Adipocyte (in vitro differentiated cells): Measurements from ENCODE around the gene AGO4.
A peak's percentile ranks its signal among the peaks of the same experiment; 100 is the strongest.

ENCODE experiments used
- DNase-seq: peaks from one replicate; pipeline ENCODE4 v3.0.0-alpha.2; 2015; ENCODE audit warnings: low read depth
- H3K27me3 ChIP-seq: replicated peaks from 2 replicates; pipeline ENCODE4 v1.7.0; 2013; ENCODE audit warnings: mild to moderate bottlenecking, low read length, moderate library complexity; ENCODE audit not compliant: control insufficient read depth, insufficient read depth
- H3K36me3 ChIP-seq: 2 replicates; pipeline ENCODE4 v1.7.0; 2013; ENCODE audit warnings: low read length, mild to moderate bottlenecking, moderate library complexity; ENCODE audit not compliant: control insufficient read depth, insufficient read depth, severe bottlenecking
- H3K4me1 ChIP-seq: 2 replicates; pipeline ENCODE4 v1.7.0; 2013; ENCODE audit warnings: mild to moderate bottlenecking, low read length, moderate library complexity; ENCODE audit not compliant: control insufficient read depth, insufficient read depth
- H3K4me3 ChIP-seq: 2 replicates; pipeline ENCODE4 v1.7.0; 2013; ENCODE audit warnings: mild to moderate bottlenecking, low read length, moderate library complexity
- H3K9ac ChIP-seq: 2 replicates; pipeline ENCODE4 v1.7.0; 2013; ENCODE audit warnings: mild to moderate bottlenecking, low read length, moderate library complexity
- H3K9me3 ChIP-seq: 2 replicates; pipeline ENCODE4 v1.7.0; 2013; ENCODE audit warnings: mild to moderate bottlenecking, low read length, moderate library complexity; ENCODE audit not compliant: control insufficient read depth

Gene AGO4

DNA sequence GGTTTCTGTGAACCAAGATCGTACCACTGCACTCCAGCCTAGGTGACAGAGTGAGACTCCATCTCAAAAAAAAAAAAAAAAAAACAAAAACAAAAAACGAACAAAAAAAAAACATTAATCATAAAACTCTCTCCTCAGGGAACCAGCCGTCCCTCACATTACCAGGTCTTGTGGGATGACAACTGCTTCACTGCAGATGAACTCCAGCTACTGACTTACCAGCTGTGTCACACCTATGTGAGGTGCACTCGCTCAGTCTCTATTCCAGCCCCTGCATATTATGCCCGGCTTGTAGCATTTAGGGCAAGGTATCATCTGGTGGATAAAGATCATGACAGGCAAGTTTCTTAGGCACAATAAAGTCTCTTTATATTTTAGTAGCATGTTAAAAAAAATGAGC is 42.9 kb downstream of the AGO4 start:
- H3K27me3 ChIP-seq: no peaks in the 10 kb centered on the region
- H3K9ac ChIP-seq: no peak overlapping the region
- H3K36me3 ChIP-seq: peaks cover 48% of the 10 kb centered on the region
- peaks cover 16% of the 10 kb centered on the region for H3K4me1 ChIP-seq
- H3K4me3 ChIP-seq: no peak overlapping the region
- no peaks in the 10 kb centered on the region for H3K9me3 ChIP-seq
- no peak for DNase-seq

DNA sequence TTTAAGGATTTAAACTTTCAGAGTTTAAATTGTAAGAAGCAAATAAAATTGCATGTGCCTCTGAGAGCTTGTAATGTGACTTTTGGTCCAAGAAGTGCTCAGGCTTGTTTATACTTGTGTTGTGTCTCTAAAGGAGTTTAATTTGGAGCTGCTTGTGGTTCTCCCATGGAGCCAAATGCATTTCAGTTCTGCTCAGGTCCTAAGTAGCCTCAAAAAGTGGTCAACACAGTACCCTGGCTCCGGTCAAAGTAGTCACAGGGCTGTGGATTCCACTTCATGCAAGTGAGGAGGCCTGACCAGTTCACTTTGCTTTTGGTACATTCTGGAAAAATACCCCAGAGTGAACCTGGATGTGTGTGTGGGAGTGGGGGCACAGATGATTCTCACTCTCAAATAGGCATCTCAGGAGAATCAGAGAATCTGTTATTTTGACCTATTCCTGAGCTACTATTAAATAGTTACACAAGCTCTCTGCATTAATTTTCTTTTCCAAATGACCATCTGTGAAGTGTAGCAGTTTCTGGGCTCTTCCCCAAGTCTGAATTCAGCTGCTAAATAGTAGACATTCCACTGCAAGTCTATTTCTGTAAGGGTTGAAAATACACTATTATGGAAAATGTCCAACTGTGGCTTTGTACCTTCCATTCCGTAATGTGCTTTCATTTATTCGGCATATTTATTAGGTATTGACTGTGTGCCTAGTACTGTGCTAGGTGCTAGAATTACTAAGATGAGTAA is 43.5 kb downstream of the AGO4 start:
- Histone ChIP-seq H3K9ac (no peak overlapping the region), H3K4me3 (no peak overlapping the region), H3K27me3 (no peaks in the 10 kb centered on the region), H3K9me3 (no peaks in the 10 kb centered on the region), H3K36me3 (peaks cover 49% of the 10 kb centered on the region), H3K4me1 (peaks cover 16% of the 10 kb centered on the region)
- peak; percentile 83 for DNase-seq

DNA sequence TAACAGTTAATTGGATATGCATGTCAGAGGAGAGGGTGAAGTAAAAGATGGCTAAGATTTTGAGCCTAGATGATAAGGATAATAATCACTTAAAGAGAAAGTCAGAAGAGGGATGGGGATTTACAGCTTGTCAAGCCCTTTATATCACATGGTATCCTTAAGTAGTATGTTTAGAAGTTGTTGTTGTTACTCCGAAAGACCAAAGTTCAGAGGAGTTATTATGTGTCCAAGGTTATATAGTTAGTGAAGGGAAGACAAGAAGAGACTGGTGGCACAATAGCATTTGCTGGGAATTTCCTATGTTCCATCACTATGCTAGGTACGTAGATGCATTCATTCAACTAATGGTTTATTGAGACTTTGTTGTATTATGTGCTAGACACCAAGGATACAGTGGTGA is 44.4 kb downstream of the AGO4 start:
- no peak for DNase-seq
- Histone ChIP-seq H3K4me1 (peaks cover 21% of the 10 kb centered on the region), H3K9me3 (no peaks in the 10 kb centered on the region), H3K36me3 (peaks cover 49% of the 10 kb centered on the region), H3K9ac (no peak overlapping the region), H3K4me3 (no peak overlapping the region), H3K27me3 (no peaks in the 10 kb centered on the region)

DNA sequence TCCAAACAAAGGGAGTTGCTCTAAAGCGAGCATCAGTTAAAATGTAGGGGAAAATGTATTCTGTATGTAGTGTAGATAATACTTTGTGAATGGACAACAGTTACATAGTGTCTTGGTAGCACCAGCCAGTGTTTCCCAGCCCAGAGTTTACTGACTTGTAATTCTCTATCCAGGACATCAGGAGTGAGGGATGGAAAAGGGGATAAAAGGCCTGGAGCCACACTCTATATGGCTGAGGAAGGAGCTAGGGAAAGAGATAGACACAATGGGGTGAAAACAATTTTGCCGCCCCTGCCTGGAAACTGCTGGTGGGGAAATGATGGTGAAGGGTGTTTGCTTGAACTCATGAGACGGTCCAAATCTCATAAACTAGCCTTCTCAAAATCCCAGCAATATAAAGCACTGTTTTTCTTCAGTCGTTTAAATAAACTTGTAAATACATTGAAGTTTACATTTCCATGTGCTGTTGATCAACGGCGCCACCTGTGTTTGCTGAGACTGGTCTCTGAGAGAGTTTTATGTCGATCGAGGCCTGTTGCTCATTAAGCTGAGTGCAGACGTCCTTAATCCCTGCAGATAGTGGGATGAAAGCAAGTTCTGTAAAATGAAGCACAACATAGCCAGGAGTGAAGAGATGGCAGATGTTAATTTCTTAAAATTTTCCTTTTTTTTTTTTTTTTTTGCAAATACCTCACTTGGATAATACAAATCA is 47.3 kb downstream of the AGO4 start:
- H3K27me3 ChIP-seq: no peaks in the 10 kb centered on the region
- peaks cover 24% of the 10 kb centered on the region for H3K4me1 ChIP-seq
- H3K4me3 ChIP-seq: no peak overlapping the region
- no peak for DNase-seq
- H3K36me3 ChIP-seq: peaks cover 39% of the 10 kb centered on the region
- H3K9ac ChIP-seq: no peak overlapping the region
- no peaks in the 10 kb centered on the region for H3K9me3 ChIP-seq

DNA sequence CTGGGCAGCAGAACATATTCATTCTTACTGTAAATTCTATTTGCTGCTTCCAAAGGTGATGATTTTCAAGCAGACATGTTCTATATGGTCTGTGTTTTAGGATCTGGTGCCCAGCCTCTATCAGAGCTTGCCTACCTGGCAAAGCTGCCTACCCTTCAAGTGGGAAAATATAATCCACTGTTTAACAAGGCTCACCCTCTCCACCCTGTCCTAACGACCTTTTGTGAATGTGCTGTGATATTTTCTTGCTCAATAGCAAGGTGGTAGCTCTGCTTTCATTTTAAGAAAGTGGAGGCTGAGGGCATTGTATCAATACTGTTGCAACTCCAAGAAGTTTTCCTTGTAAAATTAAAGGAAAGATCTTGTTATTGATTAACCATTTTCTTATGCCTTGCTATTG is 49.1 kb downstream of the AGO4 start:
- Histone ChIP-seq H3K4me3 (no peak overlapping the region), H3K9ac (no peak overlapping the region), H3K9me3 (no peaks in the 10 kb centered on the region), H3K36me3 (peaks cover 32% of the 10 kb centered on the region), H3K27me3 (no peaks in the 10 kb centered on the region), H3K4me1 (peaks cover 11% of the 10 kb centered on the region)
- no peak for DNase-seq

DNA sequence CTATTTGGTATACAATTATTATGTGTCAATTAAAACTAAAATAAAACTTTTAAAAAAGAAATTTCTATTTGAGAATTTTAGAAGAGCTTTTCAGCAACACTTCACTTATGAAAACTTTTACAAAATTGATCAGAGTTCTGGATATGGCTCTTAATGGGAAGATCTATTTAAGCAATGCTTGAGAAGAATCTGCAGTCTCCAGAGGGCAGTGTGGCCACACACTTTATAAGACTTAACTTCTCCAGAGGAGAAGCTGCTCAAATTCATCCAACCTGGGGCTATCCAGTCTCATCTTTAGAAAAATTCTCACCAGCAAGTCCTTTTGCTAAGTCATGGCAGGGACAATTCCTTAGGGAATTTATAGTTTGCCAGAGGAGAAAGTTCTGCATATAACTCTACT is 50.0 kb downstream of the AGO4 start:
- no peaks in the 10 kb centered on the region for H3K27me3 ChIP-seq
- H3K36me3 ChIP-seq: peaks cover 29% of the 10 kb centered on the region
- H3K9me3 ChIP-seq: no peaks in the 10 kb centered on the region
- H3K9ac ChIP-seq: no peak overlapping the region
- peak; percentile 60 for DNase-seq
- no peak overlapping the region for H3K4me3 ChIP-seq
- peaks cover 8% of the 10 kb centered on the region for H3K4me1 ChIP-seq

DNA sequence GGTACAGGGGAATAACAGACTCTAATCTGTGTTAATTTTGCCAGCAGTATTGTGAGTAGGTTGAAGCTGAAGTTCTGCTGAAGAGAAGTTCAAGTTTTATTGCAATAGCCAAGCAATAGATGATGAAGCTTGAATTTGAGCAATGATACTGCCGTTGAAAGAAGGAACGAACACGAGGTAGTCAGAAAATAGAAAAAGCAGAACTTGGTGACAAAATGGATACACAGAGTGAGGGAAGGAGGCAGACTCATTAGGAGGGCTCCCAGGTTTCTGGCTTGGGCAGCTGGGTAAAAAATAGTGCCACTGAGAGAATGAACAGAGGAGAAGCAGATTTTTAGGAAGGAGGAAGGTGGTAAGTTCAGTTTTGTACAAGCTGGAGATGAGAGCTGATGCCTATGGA is 52.9 kb downstream of the AGO4 start:
- Histone ChIP-seq H3K4me1 (peaks cover 8% of the 10 kb centered on the region), H3K27me3 (no peaks in the 10 kb centered on the region), H3K4me3 (no peak overlapping the region), H3K9me3 (no peaks in the 10 kb centered on the region), H3K36me3 (peaks cover 5% of the 10 kb centered on the region), H3K9ac (no peak overlapping the region)
- DNase-seq: no peak

DNA sequence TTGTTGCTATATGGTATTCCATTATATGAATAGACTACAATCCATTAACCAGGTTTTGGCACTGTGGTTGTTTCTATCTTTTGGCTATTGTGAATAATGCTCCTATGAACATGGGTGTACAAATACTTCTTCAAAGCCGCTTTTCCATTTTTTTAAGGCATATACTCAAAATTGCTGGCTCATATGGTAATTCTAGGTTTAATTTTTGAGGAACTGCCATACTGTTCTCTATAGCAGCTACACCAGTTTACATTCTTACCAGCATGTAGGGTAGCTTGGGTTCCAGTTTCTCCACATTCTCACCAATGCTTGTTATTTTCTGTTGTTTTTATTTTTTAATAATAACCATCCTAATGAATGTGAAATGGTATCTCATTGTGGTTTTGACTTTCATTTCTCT is 55.3 kb downstream of the AGO4 start:
- Histone ChIP-seq H3K9me3 (no peaks in the 10 kb centered on the region), H3K4me1 (no peaks in the 10 kb centered on the region), H3K36me3 (no peaks in the 10 kb centered on the region), H3K4me3 (no peak overlapping the region), H3K27me3 (no peaks in the 10 kb centered on the region), H3K9ac (no peak overlapping the region)
- no peak for DNase-seq

DNA sequence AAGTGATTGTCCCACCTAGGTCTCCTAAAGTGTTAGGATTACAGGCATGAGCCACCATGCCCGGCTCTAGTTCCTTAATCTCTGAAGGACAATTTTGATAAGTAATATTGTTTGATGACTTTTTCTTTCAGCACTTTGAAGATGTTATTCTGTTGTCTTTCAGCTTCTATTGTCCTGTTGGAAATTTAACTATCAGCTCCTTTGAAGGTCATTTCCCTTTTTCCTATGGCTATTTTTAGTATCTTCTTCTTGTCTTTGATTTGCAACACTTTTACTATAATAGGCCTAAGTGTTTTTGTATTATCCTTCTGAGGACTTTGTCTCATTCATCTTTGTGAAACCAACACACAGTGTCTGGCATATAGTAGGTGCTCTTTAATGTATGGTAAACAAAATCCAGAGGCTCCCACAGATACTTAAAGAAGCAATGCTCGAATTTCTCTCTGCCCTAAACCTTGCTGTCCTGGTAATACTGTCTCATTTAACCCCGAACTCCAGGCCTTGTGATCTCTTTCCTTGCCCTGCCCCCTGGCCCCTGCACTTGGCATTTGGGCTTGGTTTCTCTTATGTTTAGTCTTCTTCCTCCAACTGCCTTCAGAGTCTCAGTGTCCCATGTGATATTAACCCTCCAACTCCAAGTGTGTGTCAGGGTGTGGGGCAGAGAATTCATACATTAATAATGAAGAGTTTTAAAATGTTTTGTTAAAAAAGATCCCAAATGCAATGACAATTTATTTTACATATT is 56.2 kb downstream of the AGO4 start:
- Histone ChIP-seq H3K9ac (no peak overlapping the region), H3K4me3 (no peak overlapping the region), H3K27me3 (no peaks in the 10 kb centered on the region), H3K36me3 (no peaks in the 10 kb centered on the region), H3K9me3 (no peaks in the 10 kb centered on the region), H3K4me1 (no peaks in the 10 kb centered on the region)
- DNase-seq: no peak

DNA sequence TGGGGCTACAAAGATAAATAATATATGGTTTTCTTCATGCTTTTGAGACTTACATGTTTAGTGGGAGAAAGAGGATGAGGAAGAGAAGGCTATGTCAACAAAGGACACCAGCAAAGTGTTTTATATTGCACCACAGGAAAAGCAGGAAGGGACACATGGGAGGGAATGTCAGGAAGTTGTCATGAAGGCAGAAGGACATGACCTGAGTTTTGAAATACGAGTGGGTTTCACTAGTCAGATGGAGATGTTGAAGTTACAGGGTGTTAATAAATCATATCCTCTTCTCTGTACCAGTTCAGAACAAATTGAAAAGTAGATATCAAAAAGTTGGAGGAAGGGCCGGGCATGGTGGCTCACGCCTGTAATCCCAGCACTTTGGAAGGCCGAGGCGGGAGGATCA is 57.0 kb downstream of the AGO4 start:
- Histone ChIP-seq H3K27me3 (no peaks in the 10 kb centered on the region), H3K4me3 (no peak overlapping the region), H3K4me1 (no peaks in the 10 kb centered on the region), H3K9me3 (no peaks in the 10 kb centered on the region), H3K36me3 (no peaks in the 10 kb centered on the region), H3K9ac (no peak overlapping the region)
- no peak for DNase-seq

DNA sequence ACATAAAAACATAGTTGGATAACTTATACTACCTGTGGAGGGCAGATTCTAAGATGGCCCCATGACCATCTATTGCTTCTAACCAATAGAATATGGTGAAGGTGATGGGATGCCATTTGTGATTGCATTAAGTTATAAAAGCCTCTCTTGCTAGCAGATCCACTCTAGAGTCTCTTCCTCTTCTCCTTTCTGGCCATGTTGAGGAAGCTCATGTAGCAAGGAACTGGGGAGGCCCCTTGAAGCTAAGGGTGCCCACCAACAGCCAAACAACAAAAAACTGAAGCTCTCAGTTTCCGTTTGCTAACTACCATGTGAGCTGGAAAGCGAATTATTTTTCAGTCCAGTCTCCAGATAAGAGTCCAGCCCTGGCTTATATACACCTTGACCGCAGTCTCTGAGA is 59.2 kb downstream of the AGO4 start:
- DNase-seq: no peak
- H3K36me3 ChIP-seq: no peaks in the 10 kb centered on the region
- no peaks in the 10 kb centered on the region for H3K27me3 ChIP-seq
- no peak overlapping the region for H3K9ac ChIP-seq
- H3K4me1 ChIP-seq: no peaks in the 10 kb centered on the region
- H3K4me3 ChIP-seq: no peak overlapping the region
- H3K9me3 ChIP-seq: no peaks in the 10 kb centered on the region
